Ishikawa (cell line): ENCODE measurements around the gene MEG3.

Source experiments
- CEBPB ChIP-seq: IDR thresholded peaks from 2 replicates; pipeline ENCODE4 v1.6.1; 2012
- CREB1 ChIP-seq: IDR thresholded peaks from 2 replicates; pipeline ENCODE4 v1.6.1; 2012; ENCODE audit warnings: low read depth
- EGR1 ChIP-seq: IDR thresholded peaks from 2 replicates; pipeline ENCODE4 v1.6.1; 2012
- EP300 ChIP-seq: IDR thresholded peaks from 2 replicates; pipeline ENCODE4 v1.6.1; 2012; ENCODE audit warnings: borderline replicate concordance
- FOXM1 ChIP-seq: IDR thresholded peaks from 2 replicates; pipeline ENCODE4 v1.6.1; 2012; ENCODE audit warnings: low read depth, borderline replicate concordance
- MAX ChIP-seq: IDR thresholded peaks from 2 replicates; pipeline ENCODE4 v1.6.1; 2012
- NFIC ChIP-seq: IDR thresholded peaks from 2 replicates; pipeline ENCODE4 v1.6.1; 2012
- RAD21 ChIP-seq: IDR thresholded peaks from 2 replicates; pipeline ENCODE4 v1.6.1; 2012; ENCODE audit warnings: low read depth
- REST ChIP-seq: IDR thresholded peaks from 2 replicates; pipeline ENCODE4 v1.6.1; 2012; ENCODE audit warnings: low read depth, mild to moderate bottlenecking
- TAF1 ChIP-seq: IDR thresholded peaks from 2 replicates; pipeline ENCODE4 v1.6.1; 2012; ENCODE audit warnings: low read depth, mild to moderate bottlenecking
- TCF12 ChIP-seq: IDR thresholded peaks from 2 replicates; pipeline ENCODE4 v1.6.1; 2012; ENCODE audit warnings: low read depth
- TEAD4 ChIP-seq: IDR thresholded peaks from 2 replicates; pipeline ENCODE4 v1.6.1; 2012
- USF1 ChIP-seq: IDR thresholded peaks from 2 replicates; pipeline ENCODE4 v1.6.1; 2012
- YY1 ChIP-seq: IDR thresholded peaks from 2 replicates; pipeline ENCODE4 v1.6.1; 2012; ENCODE audit warnings: low read depth
- ZBTB7A ChIP-seq: IDR thresholded peaks from 2 replicates; pipeline ENCODE4 v1.6.1; 2012; ENCODE audit warnings: low read depth

Gene MEG3

GRCh38 chr14:100882991-100883788, 57.3 kb downstream of the MEG3 start:
- TF ChIP-seq TEAD4 (no peak), REST (no peak), RAD21 (no peak), MAX (no peak), TCF12 (no peak), YY1 (no peak), USF1 (no peak), TAF1 (no peak), FOXM1 (no peak), NFIC (no peak), ZBTB7A (no peak), CREB1 (no peak), CEBPB (no peak), EP300 (no peak)

GRCh38 chr14:100883789-100884101, 57.8 kb downstream of the MEG3 start:
- TF ChIP-seq REST (no peak), EP300 (no peak), MAX (no peak), RAD21 (no peak), NFIC (no peak), CREB1 (no peak), TCF12 (no peak), TAF1 (no peak), YY1 (no peak), ZBTB7A (no peak), FOXM1 (no peak), EGR1 (no peak)

- TF ChIP-seq CREB1 (no peak), TEAD4 (no peak), TCF12 (no peak), TAF1 (no peak), REST (no peak), CEBPB (no peak), ZBTB7A (no peak)
These were observed 58.5 kb downstream of the MEG3 start for GRCh38 chr14:100884456-100884855.

- TF ChIP-seq EGR1 (no peak), CEBPB (no peak), ZBTB7A (no peak), CREB1 (no peak), EP300 (no peak)
These were observed 59.3 kb downstream of the MEG3 start for GRCh38 chr14:100885196-100885595.

- no peak for TF ChIP-seq TAF1
- no peak for TF ChIP-seq NFIC
- TF ChIP-seq FOXM1: no peak
- TF ChIP-seq USF1: no peak
- no peak for TF ChIP-seq CEBPB
- TF ChIP-seq TEAD4: no peak
- TF ChIP-seq EGR1: no peak
- TF ChIP-seq YY1: no peak
- TF ChIP-seq MAX: no peak
These were observed 59.7 kb downstream of the MEG3 start for GRCh38 chr14:100885617-100886016.
